A549 (cell line): ENCODE results near the gene VGLL1. TPM values are rescaled to one million over a fixed set of nuclear protein-coding genes. Genes with fewer than 3 reads are reported as not detected.

Experiments
- ATAC-seq, 2 experiments: fragments of 200-7000 bp in 1 of 2; fragments of >200 bp in 1 of 2; cut with Nextera tagmentation in 1 of 2; cut with Tn5 transposase in 1 of 2; 3 replicates each; pipeline versions ENCODE4 v1.8.0 to v1.9.1; 2018 to 2020; ENCODE audit warnings: mild to moderate bottlenecking in 1 of 2, moderate library complexity in 1 of 2
- CTCF ChIA-PET: fragments of 300-600 bp; sonication (Branson Sonifier 250); formaldehyde crosslinking; extraction: SDS; loops from one replicate; lab custom pipeline; 2021; ENCODE audit warnings: antibody characterized with exemption, inconsistent platforms; lab: Yijun Ruan, JAX
- POLR2A ChIA-PET: fragments of 350-600 bp; formaldehyde crosslinking; extraction: SDS; loops from one replicate; lab custom pipeline; 2021; ENCODE audit warnings: antibody characterized with exemption, inconsistent platforms; lab: Yijun Ruan, JAX
- DNase-seq, 2 experiments: peaks; one replicate each; pipeline versions ENCODE4 v3.0.0 to v3.0.0-alpha.2; 2011 to 2016; ENCODE audit warnings: low read depth in 1 of 2, low spot score in 1 of 2
- FAIRE-seq: peaks from 2 replicates; lab custom pipeline; 2011; peaks lifted over from hg19 to GRCh38; lab: Jason Lieb, UNC
- H3K27ac ChIP-seq, 2 experiments: fragments of >200 bp; sonication (Bioruptor Twin); formaldehyde crosslinking; 3 replicates each; pipeline ENCODE4 v1.5.1; 2016 to 2017
- H3K4me1 ChIP-seq: fragments of >200 bp; sonication (Bioruptor Twin); formaldehyde crosslinking; 3 replicates; pipeline ENCODE4 v1.6.1; 2016
- H3K4me2 ChIP-seq: fragments of >200 bp; sonication (Bioruptor Twin); formaldehyde crosslinking; 3 replicates; pipeline ENCODE4 v1.6.1; 2016
- H3K4me3 ChIP-seq: fragments of >200 bp; sonication (Bioruptor Twin); formaldehyde crosslinking; 3 replicates; pipeline ENCODE4 v1.5.1; 2016
- H3K9me3 ChIP-seq: fragments of >200 bp; sonication (Bioruptor Twin); formaldehyde crosslinking; 3 replicates; pipeline ENCODE4 v1.6.1; 2016
- CBX2 ChIP-seq: fragments of 200-600 bp; sonication (generic); IDR thresholded peaks from 2 replicates; pipeline ENCODE4 v1.6.1; 2016; ENCODE audit warnings: low read depth, mild to moderate bottlenecking, borderline replicate concordance
- CEBPB ChIP-seq, 2 experiments: fragments of >200 bp in 1 of 2; sonication (Bioruptor Twin) in 1 of 2; formaldehyde crosslinking in 1 of 2; IDR thresholded peaks; 2 replicates each; pipeline ENCODE4 v1.6.1; 2012 to 2016
- EHF ChIP-seq: fragments of 250-450 bp; sonication (Bioruptor Pico); IDR thresholded peaks from 2 replicates; pipeline ENCODE4 v1.5.0; 2020; ENCODE audit warnings: mild to moderate bottlenecking
- EP300 ChIP-seq, 2 experiments: fragments of >200 bp; sonication (Bioruptor Twin); formaldehyde crosslinking; IDR thresholded peaks; 2 replicates in 1 of 2; 3 replicates in 1 of 2; pipeline ENCODE4 v1.6.1; 2016 to 2017
- FOSB ChIP-seq: fragments of 250-450 bp; sonication (Bioruptor Pico); IDR thresholded peaks from 2 replicates; pipeline ENCODE4 v1.5.0; 2020; ENCODE audit warnings: mild to moderate bottlenecking, moderate library complexity
- HDAC2 ChIP-seq: fragments of 200-600 bp; sonication (generic); IDR thresholded peaks from 2 replicates; pipeline ENCODE4 v1.6.1; 2016
- HOXA7 ChIP-seq: fragments of 250-450 bp; sonication (Bioruptor Pico); IDR thresholded peaks from 2 replicates; pipeline ENCODE4 v1.5.0; 2020; ENCODE audit warnings: mild to moderate bottlenecking, moderate library complexity
- KDM5A ChIP-seq: fragments of 200-600 bp; sonication (generic); IDR thresholded peaks from 2 replicates; pipeline ENCODE4 v1.6.1; 2016; ENCODE audit warnings: antibody characterized with exemption, mild to moderate bottlenecking
- MAFK ChIP-seq: fragments of 450-650 bp; IDR thresholded peaks from 2 replicates; pipeline ENCODE4 v1.6.1; 2014; ENCODE audit not compliant: partially characterized antibody
- MAZ ChIP-seq: fragments of 150-350 bp; IDR thresholded peaks from 2 replicates; pipeline ENCODE4 v1.6.1; 2014; ENCODE audit warnings: antibody characterized with exemption, low read depth, low read length, borderline replicate concordance
- NPAS2 ChIP-seq: fragments of 250-450 bp; sonication (Bioruptor Pico); IDR thresholded peaks from 2 replicates; pipeline ENCODE4 v1.8.0; 2022; ENCODE audit warnings: mild to moderate bottlenecking, moderate library complexity, borderline replicate concordance
- POLR2A ChIP-seq: IDR thresholded peaks from 2 replicates; pipeline ENCODE4 v1.6.1; 2012; ENCODE audit warnings: mild to moderate bottlenecking, low read length
- POLR2AphosphoS2 ChIP-seq: conservative IDR thresholded peaks from 2 replicates; pipeline ENCODE4 v1.6.1; 2012; ENCODE audit warnings: low read length, improper control_type of control experiment, inconsistent platforms
- RAD21 ChIP-seq, 2 experiments: fragments of >200 bp in 1 of 2; sonication (Bioruptor Twin) in 1 of 2; formaldehyde crosslinking in 1 of 2; IDR thresholded peaks in 1 of 2; conservative IDR thresholded peaks in 1 of 2; 2 replicates in 1 of 2; 3 replicates in 1 of 2; pipeline ENCODE4 v1.6.1; 2012 to 2018; ENCODE audit warnings: inconsistent platforms in 1 of 2
- RCOR1 ChIP-seq: fragments of 150-350 bp; IDR thresholded peaks from 2 replicates; pipeline ENCODE4 v1.6.1; 2014; ENCODE audit warnings: antibody characterized with exemption, low read length, low read depth
- RFX5 ChIP-seq: fragments of 450-650 bp; IDR thresholded peaks from 2 replicates; pipeline ENCODE4 v1.7.1; 2014; ENCODE audit warnings: antibody characterized with exemption, mild to moderate bottlenecking, moderate library complexity
- RNF2 ChIP-seq: fragments of 200-600 bp; sonication (generic); IDR thresholded peaks from 2 replicates; pipeline ENCODE4 v1.6.1; 2016; ENCODE audit warnings: low read depth, mild to moderate bottlenecking, antibody characterized with exemption, moderate library complexity, borderline replicate concordance
- SMC3 ChIP-seq: fragments of >200 bp; sonication (Bioruptor Twin); formaldehyde crosslinking; IDR thresholded peaks from 3 replicates; pipeline ENCODE4 v1.6.1; 2018; ENCODE audit warnings: inconsistent platforms
- TFCP2L1 ChIP-seq: fragments of 250-450 bp; sonication (Bioruptor Pico); IDR thresholded peaks from 2 replicates; pipeline ENCODE4 v1.5.0; 2021; ENCODE audit warnings: mild to moderate bottlenecking
- TP53 ChIP-seq: fragments of 250-450 bp; sonication (Bioruptor Pico); IDR thresholded peaks from 2 replicates; pipeline ENCODE4 v1.5.0; 2021; ENCODE audit warnings: mild to moderate bottlenecking, moderate library complexity
- ZC3H11A ChIP-seq: fragments of 450-650 bp; IDR thresholded peaks from 2 replicates; pipeline ENCODE4 v1.6.1; 2014; ENCODE audit warnings: antibody characterized with exemption, mild to moderate bottlenecking
- WGBS: methylation state at CpG from one replicate; pipeline ENCODE4 v1.1.6; 2017; ENCODE audit errors: missing lambda C conversion rate; 5-methylcytosine and 5-hydroxymethylcytosine counted together
- polyA plus RNA-seq, 4 experiments: library from polyadenylated mRNA; depleted of rRNA in 3 of 4; stranded (reverse); fragments of >200 nt; fragmentation: RNase III in 1 of 4; extraction: RNeasy Plus Mini Kit Qiagen cat#74134 plus additional on column Dnase treatment in 1 of 4; gene quantifications; 2 replicates in 3 of 4; 3 replicates in 1 of 4; pipeline ENCODE4 v1.2.3, GENCODE V29; 2011 to 2017
- TF ChIP-seq, protein P1 (sequence below): fragments of 250-450 bp; sonication (Bioruptor Pico); IDR thresholded peaks from 2 replicates; pipeline ENCODE4 v1.5.0; 2021; ENCODE audit warnings: mild to moderate bottlenecking, moderate library complexity, borderline replicate concordance
- TF ChIP-seq, protein P2 (sequence below): fragments of >200 bp; sonication (Bioruptor Twin); formaldehyde crosslinking; IDR thresholded peaks from 3 replicates; pipeline ENCODE4 v1.5.1; 2016
- TF ChIP-seq, protein P3 (sequence below): fragments of >200 bp; sonication (Bioruptor Twin); formaldehyde crosslinking; IDR thresholded peaks from 2 replicates; pipeline ENCODE4 v1.6.1; 2016
- TF ChIP-seq, protein P4 (sequence below): fragments of >200 bp; sonication (Bioruptor Twin); formaldehyde crosslinking; IDR thresholded peaks from 3 replicates; pipeline ENCODE4 v1.6.1; 2016

VGLL1 gene
- polyA plus RNA-seq, 2 of the 4 experiments (the other 2 are of a cell fraction), result not detected

DNA sequence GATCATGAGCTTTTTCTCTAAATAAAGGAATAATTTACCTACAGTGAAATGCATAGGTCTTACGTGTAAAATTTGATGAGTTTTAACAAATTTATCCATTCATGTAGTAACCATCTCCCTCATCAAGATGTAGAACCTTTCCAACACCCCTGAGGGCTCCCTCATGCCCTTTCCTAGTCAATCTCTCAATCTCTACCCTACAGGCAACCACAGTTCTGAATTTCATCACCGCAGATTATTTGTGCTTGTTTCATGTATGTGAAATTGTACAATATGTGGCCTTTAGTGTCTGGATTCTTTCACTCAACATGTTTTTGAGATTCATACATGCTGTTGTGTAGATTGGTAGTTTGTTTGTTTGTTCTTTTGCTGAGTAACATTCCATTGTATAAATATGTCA is 2.1 kb downstream of the VGLL1 start:
- FAIRE-seq, result no peak
- CTCF ChIA-PET, result no interaction called here
- H3K4me3 ChIP-seq, result no peak overlapping the region
- H3K27ac ChIP-seq, result no peak overlapping the region
- H3K4me2 ChIP-seq, result no peak overlapping the region
- POLR2A ChIA-PET, result no interaction called here
- ATAC-seq, result no peak
- 43% methylated on average over 2 of the region's 2 CpGs for WGBS
- no peaks in the 10 kb centered on the region for H3K9me3 ChIP-seq
- no peak for TF ChIP-seq POLR2A
- TF ChIP-seq CBX2, result no peak
- TF ChIP-seq MAFK, result no peak
- TF ChIP-seq FOSB, result no peak
- H3K4me1 ChIP-seq, result no peaks in the 10 kb centered on the region
- DNase-seq, result no peak

DNA sequence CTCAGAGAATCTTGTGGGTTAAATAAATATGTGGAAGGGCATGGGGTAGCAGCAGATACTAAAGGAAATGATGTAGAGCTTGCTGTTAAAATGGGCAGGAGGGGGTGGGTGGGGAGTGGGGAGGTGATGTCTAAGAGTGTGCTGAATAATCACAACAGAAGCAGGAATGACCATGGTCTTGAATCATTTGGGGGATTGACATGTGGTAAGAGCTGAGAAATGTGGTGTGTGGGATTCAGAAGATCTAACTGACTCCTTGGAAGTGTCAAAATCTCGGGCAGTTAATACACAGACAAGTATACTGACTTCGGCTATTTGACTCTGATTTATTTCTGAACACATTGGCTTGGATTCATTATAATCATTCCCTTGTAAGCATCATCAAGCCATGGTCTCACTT is 6.8 kb downstream of the VGLL1 start:
- TF ChIP-seq, protein P1, sequence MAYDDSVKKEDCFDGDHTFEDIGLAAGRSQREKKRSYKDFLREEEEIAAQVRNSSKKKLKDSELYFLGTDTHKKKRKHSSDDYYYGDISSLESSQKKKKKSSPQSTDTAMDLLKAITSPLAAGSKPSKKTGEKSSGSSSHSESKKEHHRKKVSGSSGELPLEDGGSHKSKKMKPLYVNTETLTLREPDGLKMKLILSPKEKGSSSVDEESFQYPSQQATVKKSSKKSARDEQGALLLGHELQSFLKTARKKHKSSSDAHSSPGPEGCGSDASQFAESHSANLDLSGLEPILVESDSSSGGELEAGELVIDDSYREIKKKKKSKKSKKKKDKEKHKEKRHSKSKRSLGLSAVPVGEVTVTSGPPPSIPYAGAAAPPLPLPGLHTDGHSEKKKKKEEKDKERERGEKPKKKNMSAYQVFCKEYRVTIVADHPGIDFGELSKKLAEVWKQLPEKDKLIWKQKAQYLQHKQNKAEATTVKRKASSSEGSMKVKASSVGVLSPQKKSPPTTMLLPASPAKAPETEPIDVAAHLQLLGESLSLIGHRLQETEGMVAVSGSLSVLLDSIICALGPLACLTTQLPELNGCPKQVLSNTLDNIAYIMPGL (CRISPR knock-in tag), result no peak
- no peak for TF ChIP-seq ZC3H11A
- TF ChIP-seq, protein P2, sequence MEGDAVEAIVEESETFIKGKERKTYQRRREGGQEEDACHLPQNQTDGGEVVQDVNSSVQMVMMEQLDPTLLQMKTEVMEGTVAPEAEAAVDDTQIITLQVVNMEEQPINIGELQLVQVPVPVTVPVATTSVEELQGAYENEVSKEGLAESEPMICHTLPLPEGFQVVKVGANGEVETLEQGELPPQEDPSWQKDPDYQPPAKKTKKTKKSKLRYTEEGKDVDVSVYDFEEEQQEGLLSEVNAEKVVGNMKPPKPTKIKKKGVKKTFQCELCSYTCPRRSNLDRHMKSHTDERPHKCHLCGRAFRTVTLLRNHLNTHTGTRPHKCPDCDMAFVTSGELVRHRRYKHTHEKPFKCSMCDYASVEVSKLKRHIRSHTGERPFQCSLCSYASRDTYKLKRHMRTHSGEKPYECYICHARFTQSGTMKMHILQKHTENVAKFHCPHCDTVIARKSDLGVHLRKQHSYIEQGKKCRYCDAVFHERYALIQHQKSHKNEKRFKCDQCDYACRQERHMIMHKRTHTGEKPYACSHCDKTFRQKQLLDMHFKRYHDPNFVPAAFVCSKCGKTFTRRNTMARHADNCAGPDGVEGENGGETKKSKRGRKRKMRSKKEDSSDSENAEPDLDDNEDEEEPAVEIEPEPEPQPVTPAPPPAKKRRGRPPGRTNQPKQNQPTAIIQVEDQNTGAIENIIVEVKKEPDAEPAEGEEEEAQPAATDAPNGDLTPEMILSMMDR, result no peak
- TF ChIP-seq TP53 (CRISPR knock-in tag), result no peak
- no peak for TF ChIP-seq SMC3
- TF ChIP-seq TFCP2L1 (CRISPR knock-in tag), result no peak
- no peak for TF ChIP-seq KDM5A
- no peak for TF ChIP-seq CEBPB (IDR thresholded peaks at IDR 0.05)
- no peak for TF ChIP-seq EP300 (IDR thresholded peaks at IDR 0.05)
- no peak for TF ChIP-seq HDAC2
- TF ChIP-seq RAD21 (conservative IDR thresholded peaks at IDR 0.05 in 1 of 2, IDR thresholded peaks at IDR 0.05 in 1 of 2), result no peak
- TF ChIP-seq POLR2AphosphoS2, result no peak
- TF ChIP-seq NPAS2 (CRISPR knock-in tag), result no peak
- TF ChIP-seq, all 56 proteins: peak for 0
- no peaks in the 10 kb centered on the region for H3K4me1 ChIP-seq
- ChIA-PET CTCF (no interaction called here), POLR2A (no interaction called here)
- peak; percentile 81 for FAIRE-seq
- DNase-seq, result no peak
- no peak for ATAC-seq
- no peak overlapping the region for H3K4me3 ChIP-seq
- WGBS, result 26% methylated on average over 2 of the region's 2 CpGs
- no peak overlapping the region for H3K4me2 ChIP-seq
- no peaks in the 10 kb centered on the region for H3K9me3 ChIP-seq
- no peak overlapping the region for H3K27ac ChIP-seq

DNA sequence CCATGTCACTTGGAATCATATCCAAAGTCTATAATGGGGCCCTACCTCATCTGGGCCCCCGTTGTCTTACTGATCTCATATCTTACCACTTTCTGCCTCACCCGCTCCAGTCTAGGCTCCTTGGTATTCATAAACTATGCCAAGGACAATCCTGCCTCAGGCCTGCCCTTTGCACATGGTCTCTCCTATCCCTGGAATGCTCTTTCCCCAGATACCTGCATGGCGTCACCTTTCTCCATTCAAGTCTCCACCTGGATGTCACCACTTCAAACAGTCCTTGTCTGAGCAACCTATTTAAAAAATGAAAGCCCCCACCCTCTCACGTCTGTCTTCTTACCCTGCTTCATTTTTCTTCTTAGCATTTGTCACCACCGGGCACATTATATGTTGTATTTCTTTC is 8.2 kb downstream of the VGLL1 start:
- CTCF ChIA-PET, result no interaction called here
- FAIRE-seq (no peak), ATAC-seq (no peak)

More for the DNA sequence above, 8.2 kb downstream of the VGLL1 start:
- POLR2A ChIA-PET, result no interaction called here
- no peaks in the 10 kb centered on the region for H3K4me1 ChIP-seq
- WGBS, result 44% methylated on average over 5 of the region's 5 CpGs
- H3K4me3 ChIP-seq, result no peak overlapping the region
- H3K27ac ChIP-seq, result no peak overlapping the region
- H3K9me3 ChIP-seq, result no peaks in the 10 kb centered on the region
- TF ChIP-seq HOXA7 (CRISPR knock-in tag) (no peak), RNF2 (no peak), MAZ (no peak), EHF (CRISPR knock-in tag) (no peak), RCOR1 (no peak), RFX5 (no peak)
- TF ChIP-seq, protein P3, sequence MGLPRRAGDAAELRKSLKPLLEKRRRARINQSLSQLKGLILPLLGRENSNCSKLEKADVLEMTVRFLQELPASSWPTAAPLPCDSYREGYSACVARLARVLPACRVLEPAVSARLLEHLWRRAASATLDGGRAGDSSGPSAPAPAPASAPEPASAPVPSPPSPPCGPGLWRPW, result no peak
- TF ChIP-seq, protein P4, sequence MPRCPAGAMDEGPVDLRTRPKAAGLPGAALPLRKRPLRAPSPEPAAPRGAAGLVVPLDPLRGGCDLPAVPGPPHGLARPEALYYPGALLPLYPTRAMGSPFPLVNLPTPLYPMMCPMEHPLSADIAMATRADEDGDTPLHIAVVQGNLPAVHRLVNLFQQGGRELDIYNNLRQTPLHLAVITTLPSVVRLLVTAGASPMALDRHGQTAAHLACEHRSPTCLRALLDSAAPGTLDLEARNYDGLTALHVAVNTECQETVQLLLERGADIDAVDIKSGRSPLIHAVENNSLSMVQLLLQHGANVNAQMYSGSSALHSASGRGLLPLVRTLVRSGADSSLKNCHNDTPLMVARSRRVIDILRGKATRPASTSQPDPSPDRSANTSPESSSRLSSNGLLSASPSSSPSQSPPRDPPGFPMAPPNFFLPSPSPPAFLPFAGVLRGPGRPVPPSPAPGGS, result no peak
- no peak for DNase-seq
- H3K4me2 ChIP-seq, result no peak overlapping the region
